NCI-H1092 treated with DMSO at 0.1 percent for 48 hours (cell line): ENCODE measurements around the gene LRBA.

Experiments used
- DNase-seq: peaks from one replicate; lab custom pipeline; 2025; lab: John Stamatoyannopoulos, UW

LRBA gene

DNA sequence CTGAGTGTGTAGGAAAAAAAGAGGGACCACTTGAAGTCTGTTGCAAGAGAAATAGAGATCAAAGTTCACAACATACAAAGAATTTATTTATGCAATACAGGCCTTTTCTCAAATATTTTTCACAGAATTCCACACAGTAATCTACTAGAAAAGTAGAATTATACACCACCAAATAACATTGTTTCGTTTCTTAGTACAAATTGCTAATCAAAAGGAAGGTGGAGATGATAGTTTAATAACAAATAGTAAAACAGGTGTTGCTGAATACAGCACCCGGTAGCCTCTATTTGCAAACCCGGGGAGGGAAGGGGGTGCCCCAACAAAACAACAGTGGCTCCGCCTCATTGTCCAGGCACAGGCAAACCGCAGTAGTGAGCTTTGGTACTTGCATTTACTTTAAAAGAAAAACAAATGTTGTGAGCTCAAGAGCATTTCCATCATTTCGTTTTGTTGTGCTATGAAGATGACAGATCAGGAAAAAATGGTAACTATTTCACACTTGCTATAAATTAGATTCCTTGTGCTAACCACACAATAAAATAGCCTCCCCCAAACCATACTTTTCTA is 750.4 kb downstream of the LRBA start:
- DNase-seq: no peak

GRCh38 chr4:150262611-150263010 is 752.5 kb downstream of the LRBA start:
- no peak for DNase-seq

DNA sequence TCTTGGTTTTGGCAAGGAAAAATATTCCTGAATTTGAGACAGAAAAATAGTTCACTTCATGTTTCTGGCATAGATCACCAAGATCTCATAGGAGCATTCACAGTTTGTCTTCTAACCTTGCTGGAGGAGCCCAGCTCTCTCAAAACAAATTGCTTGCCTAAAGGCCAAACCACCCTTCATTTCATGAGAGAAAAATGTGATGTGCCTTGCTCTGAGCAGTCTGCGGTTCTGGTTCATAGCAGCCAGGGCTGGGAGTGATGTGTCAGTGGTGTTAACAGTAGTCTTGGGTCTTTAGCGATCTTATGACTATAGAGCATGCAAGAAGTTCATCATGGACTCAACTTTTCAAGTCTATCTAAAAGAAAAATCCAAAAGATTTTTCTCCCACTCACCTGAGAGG is 753.5 kb downstream of the LRBA start:
- no peak for DNase-seq

- DNase-seq: no peak
These were observed 755.1 kb downstream of the LRBA start for GRCh38 chr4:150259861-150260567.

- DNase-seq: no peak
These were observed 756.5 kb downstream of the LRBA start for GRCh38 chr4:150258569-150258968.

- DNase-seq: no peak
These were observed 758.0 kb downstream of the LRBA start for GRCh38 chr4:150256841-150257730.

GRCh38 chr4:150256225-150256620 is 758.9 kb downstream of the LRBA start:
- no peak for DNase-seq

DNA sequence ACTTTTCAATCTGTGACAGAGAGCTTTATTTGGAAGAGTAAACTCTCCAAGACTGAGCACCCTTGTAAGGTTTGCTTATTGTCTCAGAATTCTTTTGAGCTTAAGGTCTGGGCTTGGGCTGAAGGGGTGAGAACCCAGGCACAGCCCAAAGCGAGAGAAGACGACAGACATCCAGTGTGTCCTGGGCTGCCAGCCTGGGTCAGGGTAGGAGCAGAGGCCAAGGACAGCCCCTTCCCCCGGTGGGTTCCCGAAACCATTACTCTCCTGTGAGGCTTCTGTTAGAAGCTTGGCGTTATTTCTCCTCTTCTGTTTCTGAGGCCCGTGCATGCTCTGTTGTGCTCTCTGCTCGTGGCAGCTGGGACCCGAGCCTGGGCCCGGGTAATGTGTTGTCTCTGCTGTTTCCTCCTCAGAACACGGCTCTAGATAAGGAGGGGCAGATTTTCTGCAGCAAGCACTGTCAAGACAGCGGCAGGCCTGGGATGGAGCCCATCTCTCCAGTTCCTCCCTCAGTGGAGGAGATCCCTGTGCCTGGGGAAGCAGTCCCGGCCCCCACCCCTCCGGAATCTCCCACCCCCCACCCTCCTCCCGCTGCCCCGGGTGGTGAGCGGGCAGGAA is 759.4 kb downstream of the LRBA start:
- DNase-seq: no peak

- DNase-seq: no peak
These were observed 761.0 kb downstream of the LRBA start for GRCh38 chr4:150253965-150254630.

DNA sequence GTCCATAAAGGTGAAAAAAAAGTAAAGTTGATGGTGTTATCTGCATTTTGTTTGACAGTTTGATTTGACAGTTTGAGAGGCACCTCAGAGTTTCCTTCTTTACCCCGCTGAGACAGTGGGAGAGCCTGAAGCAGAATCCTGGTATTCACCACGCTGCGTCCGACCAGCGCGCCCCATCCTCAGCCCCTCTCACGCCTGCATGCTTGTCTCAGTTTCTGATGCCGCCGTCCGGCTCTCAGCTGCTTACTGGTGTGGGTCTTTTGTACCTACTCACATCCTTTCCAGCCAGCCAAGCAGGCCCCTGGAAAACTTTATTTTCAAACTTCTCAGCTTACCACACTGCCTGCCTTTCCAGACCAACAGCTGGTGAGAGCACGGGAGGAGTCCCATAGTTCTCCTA is 761.7 kb downstream of the LRBA start:
- no peak for DNase-seq

GRCh38 chr4:150252741-150253140 is 762.3 kb downstream of the LRBA start:
- DNase-seq: no peak

DNA sequence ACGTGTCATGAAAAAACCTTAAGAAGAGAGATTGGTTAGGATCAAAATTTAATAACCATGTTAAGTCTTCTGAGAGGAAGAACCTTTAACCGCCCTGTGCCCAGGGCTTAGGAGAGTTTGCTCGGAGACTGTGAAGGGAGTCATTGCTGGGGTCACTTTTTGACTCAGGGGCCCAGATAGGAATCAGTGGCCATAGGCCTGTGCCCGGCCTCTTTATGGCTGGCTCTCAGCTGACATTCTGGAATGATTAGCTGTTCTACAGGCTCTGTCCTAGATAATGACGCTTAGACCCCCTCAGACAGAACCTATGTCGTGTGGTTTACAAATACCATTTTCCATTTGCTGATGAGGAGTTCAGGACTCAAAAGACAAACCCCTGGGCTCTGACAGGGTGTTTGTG is 762.8 kb downstream of the LRBA start:
- no peak for DNase-seq

- no peak for DNase-seq
These were observed 763.3 kb downstream of the LRBA start for GRCh38 chr4:150251752-150252190.

- no peak for DNase-seq
These were observed 764.0 kb downstream of the LRBA start for GRCh38 chr4:150250998-150251651.

- DNase-seq: no peak
These were observed 764.6 kb downstream of the LRBA start for GRCh38 chr4:150250293-150250997.

- DNase-seq: no peak
These were observed 766.9 kb downstream of the LRBA start for GRCh38 chr4:150248181-150248580.

- DNase-seq: no peak
These were observed 767.9 kb downstream of the LRBA start for GRCh38 chr4:150247184-150247583.

GRCh38 chr4:150244600-150244999 is 770.5 kb downstream of the LRBA start:
- DNase-seq: peak; percentile 71

DNA sequence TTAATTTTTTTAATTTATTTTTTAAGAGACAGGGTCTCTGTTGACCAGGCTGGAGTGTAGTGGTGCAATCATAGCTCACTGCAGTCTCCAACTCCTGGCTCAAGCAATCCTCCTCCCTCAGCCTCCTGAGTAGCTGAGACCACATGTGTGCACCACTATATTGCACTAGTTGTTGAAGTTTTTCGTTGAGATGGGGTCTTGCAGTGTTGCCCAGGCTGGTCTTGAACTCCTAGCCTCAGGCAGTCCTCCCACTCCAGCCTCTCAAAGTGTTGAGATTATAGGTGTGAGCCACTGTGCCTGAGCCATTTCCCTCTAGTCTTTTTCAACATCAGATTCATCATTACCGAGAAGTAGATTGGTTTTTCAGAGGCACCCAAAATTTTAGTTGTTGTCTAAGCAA is 771.2 kb downstream of the LRBA start:
- no peak for DNase-seq

GRCh38 chr4:150242820-150243458 is 772.1 kb downstream of the LRBA start:
- DNase-seq: peak; percentile 24
